ENCODE measurements around the gene ANKRD23. TPM values are rescaled to one million over a fixed set of nuclear protein-coding genes. Genes with fewer than 3 reads are reported as not detected.

The ANKRD23 gene
- total and polyA plus RNA-seq, 2 experiments from 2014 or later = 1.8 to 4.4 TPM

DNA sequence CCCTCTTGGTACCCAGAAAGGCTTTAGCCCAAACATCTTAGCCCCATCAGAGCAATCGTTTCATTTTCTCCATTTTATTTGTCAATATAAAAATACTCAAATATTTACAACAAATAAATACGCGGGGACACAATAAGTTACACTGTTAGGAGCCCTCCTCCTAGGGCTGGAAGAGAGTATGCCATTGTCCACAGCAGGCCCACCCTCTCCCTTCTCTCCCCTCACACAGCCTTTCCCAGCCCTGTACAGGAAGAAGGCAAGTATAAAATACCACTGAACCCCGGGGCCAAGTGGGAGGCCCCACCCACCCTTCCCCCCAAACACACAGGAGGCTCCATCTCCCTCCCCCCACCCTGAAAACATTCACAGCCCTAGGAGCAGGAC, 15.9 kb upstream of the ANKRD23 start:
- Histone ChIP-seq H3K36me3 (replicated peaks; ENCODE audit: insufficient read depth, low read depth) (no peaks in the 10 kb centered on the region), H3K4me2 (peak overlapping the region; percentile 84), H3K27me3 (no peaks in the 10 kb centered on the region), H3K4me3 (no peak overlapping the region), H3K79me2 (peaks cover 40% of the 10 kb centered on the region), H4K20me1 (ENCODE audit: insufficient read depth, poor library complexity, severe bottlenecking) (peaks cover 24% of the 10 kb centered on the region), H2AFZ (no peak overlapping the region), H3K9me3 (ENCODE audit: low read depth) (no peaks in the 10 kb centered on the region), H3K4me1 (ENCODE audit: insufficient read depth) (peaks cover 32% of the 10 kb centered on the region), H3K9me2 (replicated peaks; ENCODE audit: insufficient read depth) (no peaks in the 10 kb centered on the region), H3K27ac (peak overlapping the region; percentile 64)
- TF ChIP-seq, protein P1, sequence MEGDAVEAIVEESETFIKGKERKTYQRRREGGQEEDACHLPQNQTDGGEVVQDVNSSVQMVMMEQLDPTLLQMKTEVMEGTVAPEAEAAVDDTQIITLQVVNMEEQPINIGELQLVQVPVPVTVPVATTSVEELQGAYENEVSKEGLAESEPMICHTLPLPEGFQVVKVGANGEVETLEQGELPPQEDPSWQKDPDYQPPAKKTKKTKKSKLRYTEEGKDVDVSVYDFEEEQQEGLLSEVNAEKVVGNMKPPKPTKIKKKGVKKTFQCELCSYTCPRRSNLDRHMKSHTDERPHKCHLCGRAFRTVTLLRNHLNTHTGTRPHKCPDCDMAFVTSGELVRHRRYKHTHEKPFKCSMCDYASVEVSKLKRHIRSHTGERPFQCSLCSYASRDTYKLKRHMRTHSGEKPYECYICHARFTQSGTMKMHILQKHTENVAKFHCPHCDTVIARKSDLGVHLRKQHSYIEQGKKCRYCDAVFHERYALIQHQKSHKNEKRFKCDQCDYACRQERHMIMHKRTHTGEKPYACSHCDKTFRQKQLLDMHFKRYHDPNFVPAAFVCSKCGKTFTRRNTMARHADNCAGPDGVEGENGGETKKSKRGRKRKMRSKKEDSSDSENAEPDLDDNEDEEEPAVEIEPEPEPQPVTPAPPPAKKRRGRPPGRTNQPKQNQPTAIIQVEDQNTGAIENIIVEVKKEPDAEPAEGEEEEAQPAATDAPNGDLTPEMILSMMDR (IDR thresholded peaks at IDR 0.05; ENCODE audit: poor library complexity) = no peak
- TF ChIP-seq EZH2phosphoT487 (IDR thresholded peaks at IDR 0.05; ENCODE audit: low read depth, severe bottlenecking, unreplicated experiment) = no peak
- no peak for TF ChIP-seq EZH2 (IDR thresholded peaks at IDR 0.05; ENCODE audit: borderline replicate concordance)
- no peak for DNase-seq (ENCODE audit: low spot score)
- WGBS (ENCODE audit: low lambda C conversion rate, missing lambda C conversion rate) = 65% methylated on average over 4 of the region's 4 CpGs

GRCh38 chr2:96859099-96859649, 15.4 kb upstream of the ANKRD23 start:
- no peak overlapping the region for H2AFZ ChIP-seq
- H3K4me2 ChIP-seq = peak overlapping the region; percentile 84
- 40% methylated on average over 11 of the region's 11 CpGs for WGBS (ENCODE audit: low lambda C conversion rate, missing lambda C conversion rate)
- peaks cover 19% of the 10 kb centered on the region for H4K20me1 ChIP-seq (ENCODE audit: insufficient read depth, poor library complexity, severe bottlenecking)
- H3K79me2 ChIP-seq = peaks cover 38% of the 10 kb centered on the region
- no peaks in the 10 kb centered on the region for H3K9me3 ChIP-seq (ENCODE audit: low read depth)
- DNase-seq (ENCODE audit: low spot score) = no peak
- TF ChIP-seq EZH2 (IDR thresholded peaks at IDR 0.05; ENCODE audit: borderline replicate concordance) (no peak), EZH2phosphoT487 (IDR thresholded peaks at IDR 0.05; ENCODE audit: low read depth, severe bottlenecking, unreplicated experiment) (no peak)
- TF ChIP-seq, protein P1 (IDR thresholded peaks at IDR 0.05; ENCODE audit: poor library complexity) = no peak
- H3K36me3 ChIP-seq (replicated peaks; ENCODE audit: insufficient read depth, low read depth) = no peaks in the 10 kb centered on the region
- no peaks in the 10 kb centered on the region for H3K27me3 ChIP-seq
- no peaks in the 10 kb centered on the region for H3K9me2 ChIP-seq (replicated peaks; ENCODE audit: insufficient read depth)
- peaks cover 32% of the 10 kb centered on the region for H3K4me1 ChIP-seq (ENCODE audit: insufficient read depth)
- no peak overlapping the region for H3K4me3 ChIP-seq
- peak overlapping the region; percentile 64 for H3K27ac ChIP-seq

- Histone ChIP-seq H3K4me1 (ENCODE audit: insufficient read depth) (peaks cover 32% of the 10 kb centered on the region), H3K9me3 (ENCODE audit: low read depth) (no peaks in the 10 kb centered on the region), H4K20me1 (ENCODE audit: insufficient read depth, poor library complexity, severe bottlenecking) (peaks cover 16% of the 10 kb centered on the region), H3K4me2 (peak within 1 kb of the TSS; percentile 99), H2AFZ (peak within 1 kb of the TSS; percentile 79), H3K79me2 (peaks cover 44% of the 10 kb centered on the region), H3K36me3 (replicated peaks; ENCODE audit: insufficient read depth, low read depth) (no peaks in the 10 kb centered on the region), H3K27me3 (no peaks in the 10 kb centered on the region), H3K27ac (peak within 1 kb of the TSS; percentile 72), H3K9me2 (replicated peaks; ENCODE audit: insufficient read depth) (no peaks in the 10 kb centered on the region), H3K4me3 (peak within 1 kb of the TSS; percentile 72)
- 1% methylated on average over 69 of the region's 81 CpGs for WGBS (ENCODE audit: low lambda C conversion rate, missing lambda C conversion rate)
- no peak for TF ChIP-seq EZH2 (IDR thresholded peaks at IDR 0.05; ENCODE audit: borderline replicate concordance)
- TF ChIP-seq EZH2phosphoT487 (IDR thresholded peaks at IDR 0.05; ENCODE audit: low read depth, severe bottlenecking, unreplicated experiment) = no peak
- TF ChIP-seq, protein P1 (IDR thresholded peaks at IDR 0.05; ENCODE audit: poor library complexity) = peak; percentile 94
- DNase-seq (ENCODE audit: low spot score) = peak; percentile 99
Observed at GRCh38 chr2:96857667-96858372, 14.0 kb upstream of the ANKRD23 start, which contains the start of gene ANKRD39. TSS of gene ANKRD39 (minus strand) at chr2:96858016. CDS start at chr2:96857987, 29 bp downstream.

Measured in hepatocyte (in vitro differentiated cells).